Right lobe of liver (tissue), 4 donors: ENCODE measurements around the gene TTLL5.

Source experiments
- POLR2A ChIP-seq: fragments of 450-650 bp; IDR thresholded peaks from one replicate; pipeline ENCODE4 v1.6.1; 2017; ENCODE audit warnings: antibody characterized with exemption, mild to moderate bottlenecking
- TF ChIP-seq, protein P1 (sequence below), 4 donors: fragments of 200-600 bp in 3 of 4; fragments of 450-650 bp in 1 of 4; IDR thresholded peaks; one replicate each; pipeline versions ENCODE4 v1.5.1 to v1.8.0; 2016 to 2022; ENCODE audit warnings: antibody characterized with exemption in 4 of 4, mild to moderate bottlenecking in 2 of 4
- donor health status: DM: no; HTN: no; CAD: no.
- donor health status: DM: no; HTN: no; CAD: no.
- donor health status: DM: no; HTN: yes; CAD: no.

- TF ChIP-seq, protein P1, sequence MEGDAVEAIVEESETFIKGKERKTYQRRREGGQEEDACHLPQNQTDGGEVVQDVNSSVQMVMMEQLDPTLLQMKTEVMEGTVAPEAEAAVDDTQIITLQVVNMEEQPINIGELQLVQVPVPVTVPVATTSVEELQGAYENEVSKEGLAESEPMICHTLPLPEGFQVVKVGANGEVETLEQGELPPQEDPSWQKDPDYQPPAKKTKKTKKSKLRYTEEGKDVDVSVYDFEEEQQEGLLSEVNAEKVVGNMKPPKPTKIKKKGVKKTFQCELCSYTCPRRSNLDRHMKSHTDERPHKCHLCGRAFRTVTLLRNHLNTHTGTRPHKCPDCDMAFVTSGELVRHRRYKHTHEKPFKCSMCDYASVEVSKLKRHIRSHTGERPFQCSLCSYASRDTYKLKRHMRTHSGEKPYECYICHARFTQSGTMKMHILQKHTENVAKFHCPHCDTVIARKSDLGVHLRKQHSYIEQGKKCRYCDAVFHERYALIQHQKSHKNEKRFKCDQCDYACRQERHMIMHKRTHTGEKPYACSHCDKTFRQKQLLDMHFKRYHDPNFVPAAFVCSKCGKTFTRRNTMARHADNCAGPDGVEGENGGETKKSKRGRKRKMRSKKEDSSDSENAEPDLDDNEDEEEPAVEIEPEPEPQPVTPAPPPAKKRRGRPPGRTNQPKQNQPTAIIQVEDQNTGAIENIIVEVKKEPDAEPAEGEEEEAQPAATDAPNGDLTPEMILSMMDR (IDR thresholded peaks at IDR 0.05) = peak in 3 of 4 donors; percentile 17 to 24 (median 17)
- TF ChIP-seq POLR2A = no peak
These were observed 133.6 kb downstream of the TTLL5 start for GRCh38 chr14:75794615-75795038.
